Measurements from ENCODE around the gene PLXNC1. TPM values are rescaled to one million over a fixed set of nuclear protein-coding genes. Genes with fewer than 3 reads are reported as not detected.

The PLXNC1 gene
- total RNA-seq, 2 donors from 2014 or later, result 2.0 to 3.0 TPM

GRCh38 chr12:94240171-94240570 is 91.8 kb downstream of the PLXNC1 start:
- Histone ChIP-seq H3K9me3 (no peaks in the 10 kb centered on the region), H3K27me3 (no peaks in the 10 kb centered on the region), H3K4me1 (no peaks in the 10 kb centered on the region), H3K36me3 (no peaks in the 10 kb centered on the region), H3K27ac (no peak overlapping the region), H3K4me3 (no peak overlapping the region)
- no peak for DNase-seq (ENCODE audit: low spot score)
- TF ChIP-seq CTCF (IDR thresholded peaks at IDR 0.05), result no peak

- no peaks in the 10 kb centered on the region for H3K9me3 ChIP-seq
- no peaks in the 10 kb centered on the region for H3K4me1 ChIP-seq
- H3K4me3 ChIP-seq, result no peak overlapping the region
- no peak for DNase-seq (ENCODE audit: low spot score)
- no peak for TF ChIP-seq CTCF (IDR thresholded peaks at IDR 0.05)
- H3K27me3 ChIP-seq, result no peaks in the 10 kb centered on the region
- no peak overlapping the region for H3K27ac ChIP-seq
- no peaks in the 10 kb centered on the region for H3K36me3 ChIP-seq
Measured at GRCh38 chr12:94242901-94243300, 94.5 kb downstream of the PLXNC1 start.

- H3K36me3 ChIP-seq, result no peaks in the 10 kb centered on the region
- H3K4me1 ChIP-seq, result no peaks in the 10 kb centered on the region
- no peak overlapping the region for H3K27ac ChIP-seq
- H3K27me3 ChIP-seq, result no peaks in the 10 kb centered on the region
- TF ChIP-seq CTCF (IDR thresholded peaks at IDR 0.05), result no peak
- no peak for DNase-seq (ENCODE audit: low spot score)
- no peaks in the 10 kb centered on the region for H3K9me3 ChIP-seq
- H3K4me3 ChIP-seq, result no peak overlapping the region
Measured at GRCh38 chr12:94244165-94245133, 96.1 kb downstream of the PLXNC1 start.

- no peak overlapping the region for H3K27ac ChIP-seq
- H3K9me3 ChIP-seq, result no peaks in the 10 kb centered on the region
- H3K36me3 ChIP-seq, result no peaks in the 10 kb centered on the region
- H3K4me3 ChIP-seq, result no peak overlapping the region
- no peak for TF ChIP-seq CTCF (IDR thresholded peaks at IDR 0.05)
- DNase-seq (ENCODE audit: low spot score), result no peak
- no peaks in the 10 kb centered on the region for H3K27me3 ChIP-seq
- no peaks in the 10 kb centered on the region for H3K4me1 ChIP-seq
Measured at GRCh38 chr12:94245631-94246383, 97.4 kb downstream of the PLXNC1 start.

- H3K9me3 ChIP-seq, result no peaks in the 10 kb centered on the region
- TF ChIP-seq CTCF (IDR thresholded peaks at IDR 0.05), result no peak
- H3K4me1 ChIP-seq, result no peaks in the 10 kb centered on the region
- no peaks in the 10 kb centered on the region for H3K27me3 ChIP-seq
- no peaks in the 10 kb centered on the region for H3K36me3 ChIP-seq
- no peak overlapping the region for H3K4me3 ChIP-seq
- H3K27ac ChIP-seq, result no peak overlapping the region
- no peak for DNase-seq (ENCODE audit: low spot score)
Measured at GRCh38 chr12:94247246-94247645, 98.9 kb downstream of the PLXNC1 start.
